ENCODE results near the gene CERS2. TPM values are rescaled to one million over a fixed set of nuclear protein-coding genes. Genes with fewer than 3 reads are reported as not detected.

Gene CERS2
- total and polyA plus RNA-seq, 2 of the 13 experiments (the other 11 are each of a cell fraction or from before 2014, with no cell fraction given): 269 to 298 TPM

DNA sequence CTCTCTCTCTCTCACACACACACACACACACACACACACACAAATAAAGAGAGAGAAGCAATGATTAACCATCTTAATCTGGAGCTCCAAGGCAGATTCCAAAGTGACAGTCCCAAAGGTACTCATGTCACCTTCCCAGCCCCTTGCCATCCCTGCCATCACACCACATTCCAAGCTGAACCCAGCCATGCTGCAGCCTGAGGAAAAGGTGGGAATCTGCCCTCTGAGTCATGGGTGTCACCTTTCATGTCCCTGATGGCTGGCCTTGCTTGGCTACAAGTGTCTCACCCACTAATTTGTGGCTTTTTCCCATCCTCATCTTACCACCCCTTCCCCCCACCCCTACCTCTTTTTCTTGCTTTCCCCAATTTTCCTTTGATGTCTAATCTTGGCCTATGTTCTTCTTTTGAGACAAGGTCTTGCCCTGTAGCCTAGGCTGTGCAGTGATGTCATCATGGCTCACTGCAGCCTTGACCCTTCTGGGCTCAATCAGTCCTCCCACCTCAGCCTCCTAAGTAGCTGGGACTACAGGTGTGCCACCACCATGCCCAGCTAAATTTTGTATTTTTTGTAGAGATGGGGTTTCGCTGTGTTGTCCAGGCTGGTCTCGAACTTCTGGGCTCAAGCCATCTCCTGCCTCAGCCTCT lies 10.7 kb upstream of the CERS2 start:
- peaks cover 7 to 12% of the 10 kb centered on the region in 2 experiments; a peak in 2 of 5 replicates for H3K36me3 ChIP-seq (replicated peaks in 1 of 2; ENCODE audit: control insufficient read depth in 1 of 2, insufficient read depth in 2 of 2, low read length in 2 of 2)
- ATAC-seq: no peak
- WGBS (ENCODE audit: low lambda C conversion rate): 100% methylated on average over 1 of the region's 2 CpGs
- CTCF ChIA-PET (ENCODE audit: low intra/inter-chr PET ratio, low total read pairs): no interaction called here
- H2AFZ ChIP-seq (ENCODE audit: low read length): no peak overlapping the region
- H3K4me1 ChIP-seq (ENCODE audit: insufficient read depth, low read length): peaks cover 44% of the 10 kb centered on the region
- H3K4me3 ChIP-seq (replicated peaks in 1 of 3; ENCODE audit: insufficient read depth in 1 of 3, low read depth in 2 of 3, low read length in 3 of 3): no peak overlapping the region
- intact Hi-C loops (cut with micrococcal nuclease; ENCODE audit: unreplicated experiment) (no loop called here), in situ Hi-C loops (cut with HindIII; ENCODE audit: extremely low pct_ligation_motif_present, low pct_unique_long_range_greater_than_20kb) (no loop called here)
- no peaks in the 10 kb centered on the region for H3K9me3 ChIP-seq (ENCODE audit: low read length)
- TF ChIP-seq TBX2 (CRISPR knock-in tag; IDR thresholded peaks at IDR 0.05; ENCODE audit: borderline replicate concordance) (no peak), FOSL2 (CRISPR knock-in tag; IDR thresholded peaks at IDR 0.05) (peak; percentile 73), MAX (IDR thresholded peaks at IDR 0.05) (0 out of 2 replicates have a peak, but pooled peaks have one; percentile 19), MAF1 (CRISPR knock-in tag; IDR thresholded peaks at IDR 0.05; ENCODE audit: borderline replicate concordance) (no peak), SIX4 (CRISPR knock-in tag; IDR thresholded peaks at IDR 0.05) (peak; percentile 57; the same call in 1 of the 2 replicates), TBX3 (IDR thresholded peaks at IDR 0.05; ENCODE audit: borderline replicate concordance) (0 out of 2 replicates have a peak, but pooled peaks have one; percentile 29), ATF7 (IDR thresholded peaks at IDR 0.05) (peak; percentile 58; the same call in 1 of the 2 replicates), ATF7 (CRISPR knock-in tag; IDR thresholded peaks at IDR 0.05) (no peak), ZNF563 (CRISPR knock-in tag; IDR thresholded peaks at IDR 0.05) (no peak), ZNF3 (CRISPR knock-in tag; IDR thresholded peaks at IDR 0.05) (no peak), TEAD3 (CRISPR knock-in tag; optimal IDR thresholded peaks at IDR 0.05; ENCODE audit: borderline replicate concordance) (peak; percentile 62)
- TF ChIP-seq, protein P1, sequence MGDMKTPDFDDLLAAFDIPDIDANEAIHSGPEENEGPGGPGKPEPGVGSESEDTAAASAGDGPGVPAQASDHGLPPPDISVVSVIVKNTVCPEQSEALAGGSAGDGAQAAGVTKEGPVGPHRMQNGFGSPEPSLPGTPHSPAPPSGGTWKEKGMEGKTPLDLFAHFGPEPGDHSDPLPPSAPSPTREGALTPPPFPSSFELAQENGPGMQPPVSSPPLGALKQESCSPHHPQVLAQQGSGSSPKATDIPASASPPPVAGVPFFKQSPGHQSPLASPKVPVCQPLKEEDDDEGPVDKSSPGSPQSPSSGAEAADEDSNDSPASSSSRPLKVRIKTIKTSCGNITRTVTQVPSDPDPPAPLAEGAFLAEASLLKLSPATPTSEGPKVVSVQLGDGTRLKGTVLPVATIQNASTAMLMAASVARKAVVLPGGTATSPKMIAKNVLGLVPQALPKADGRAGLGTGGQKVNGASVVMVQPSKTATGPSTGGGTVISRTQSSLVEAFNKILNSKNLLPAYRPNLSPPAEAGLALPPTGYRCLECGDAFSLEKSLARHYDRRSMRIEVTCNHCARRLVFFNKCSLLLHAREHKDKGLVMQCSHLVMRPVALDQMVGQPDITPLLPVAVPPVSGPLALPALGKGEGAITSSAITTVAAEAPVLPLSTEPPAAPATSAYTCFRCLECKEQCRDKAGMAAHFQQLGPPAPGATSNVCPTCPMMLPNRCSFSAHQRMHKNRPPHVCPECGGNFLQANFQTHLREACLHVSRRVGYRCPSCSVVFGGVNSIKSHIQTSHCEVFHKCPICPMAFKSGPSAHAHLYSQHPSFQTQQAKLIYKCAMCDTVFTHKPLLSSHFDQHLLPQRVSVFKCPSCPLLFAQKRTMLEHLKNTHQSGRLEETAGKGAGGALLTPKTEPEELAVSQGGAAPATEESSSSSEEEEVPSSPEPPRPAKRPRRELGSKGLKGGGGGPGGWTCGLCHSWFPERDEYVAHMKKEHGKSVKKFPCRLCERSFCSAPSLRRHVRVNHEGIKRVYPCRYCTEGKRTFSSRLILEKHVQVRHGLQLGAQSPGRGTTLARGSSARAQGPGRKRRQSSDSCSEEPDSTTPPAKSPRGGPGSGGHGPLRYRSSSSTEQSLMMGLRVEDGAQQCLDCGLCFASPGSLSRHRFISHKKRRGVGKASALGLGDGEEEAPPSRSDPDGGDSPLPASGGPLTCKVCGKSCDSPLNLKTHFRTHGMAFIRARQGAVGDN (CRISPR knock-in tag; IDR thresholded peaks at IDR 0.05): peak; percentile 22; the same call in 1 of the 2 replicates
- no peaks in the 10 kb centered on the region for H3K27me3 ChIP-seq (ENCODE audit: control insufficient read depth in 1 of 2, insufficient read depth in 2 of 2, low read length in 2 of 2)
- no peaks in the 10 kb centered on the region for H4K20me1 ChIP-seq (ENCODE audit: insufficient read depth, low read length)
- POLR2A ChIA-PET: interaction anchor here (0.8 to 2.4 kb wide), 4 partner anchors 11 to 269 kb away, joined by 3 to 10 read pairs (median 6); partner anchors contain the start of genes CERS2, MINDY1 and PSMD4
- no peak overlapping the region for H3K9ac ChIP-seq (ENCODE audit: insufficient read depth, low read depth, low read length)
- no peak overlapping the region for H3K27ac ChIP-seq (ENCODE audit: extremely low read length, insufficient read depth, low read length)
- FAIRE-seq: no peak
- no peak for DNase-seq (ENCODE audit: low spot score)
- BruUV-seq (replicated peaks): no TSS peak
- no peak overlapping the region for H3K4me2 ChIP-seq (ENCODE audit: low read depth, low read length)
- peaks cover 2% of the 10 kb centered on the region for H3K79me2 ChIP-seq (ENCODE audit: insufficient read depth, low read length)
